ENCODE measurements around the gene RAB6B.
"Not testable (repeated sequence)": the region's sequence is repeated elsewhere in the genome, so short reads cannot be mapped to it uniquely, and the experiment has no call there.

The RAB6B gene

GRCh38 chr3:133799794-133800585 lies 95.7 kb downstream of the RAB6B start:
- DNase-seq: no peak

GRCh38 chr3:133797396-133798105 lies 98.1 kb downstream of the RAB6B start:
- no peak for DNase-seq

- no peak for DNase-seq
Measured at GRCh38 chr3:133792171-133792763, 103.4 kb downstream of the RAB6B start.

DNA sequence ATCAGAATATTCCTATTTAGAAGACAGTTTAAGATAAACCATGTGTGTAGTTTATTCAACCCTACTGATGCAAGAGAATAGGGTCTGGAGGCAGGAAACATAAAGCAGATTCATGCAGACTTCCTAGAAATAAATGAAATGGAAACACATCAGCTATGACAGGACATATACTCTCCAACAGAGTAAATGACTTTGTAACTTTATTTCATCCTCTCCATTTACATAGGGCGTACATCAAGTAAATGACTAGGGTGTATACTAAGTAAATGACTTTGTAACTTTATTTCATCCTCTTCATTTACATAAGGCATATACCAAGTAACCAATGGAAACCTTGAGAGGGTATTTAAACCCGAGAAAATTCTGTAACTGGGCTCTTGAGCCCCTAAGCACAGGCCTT lies 107.7 kb downstream of the RAB6B start:
- no peak for DNase-seq

DNA sequence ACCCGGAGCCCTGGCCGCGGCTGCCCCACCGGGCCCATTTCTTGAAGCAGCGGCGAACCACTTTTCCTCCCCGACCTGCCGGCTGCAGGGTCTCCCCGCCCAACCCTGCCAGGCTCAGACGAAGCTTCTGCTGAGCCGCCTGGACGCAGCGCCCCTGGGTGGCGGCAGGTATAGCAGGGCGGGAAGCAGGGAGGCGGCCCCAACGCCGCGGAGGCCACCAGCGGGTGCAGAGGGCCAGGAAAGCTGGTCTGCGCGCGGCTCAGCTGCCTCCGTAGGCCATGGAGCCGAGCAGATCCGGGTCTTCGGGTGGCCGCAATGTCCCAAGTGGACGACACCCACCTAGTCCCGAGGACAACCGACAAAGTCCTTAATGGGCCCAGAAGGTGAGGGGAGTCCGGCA lies 111.9 kb downstream of the RAB6B start:
- no peak for DNase-seq

DNA sequence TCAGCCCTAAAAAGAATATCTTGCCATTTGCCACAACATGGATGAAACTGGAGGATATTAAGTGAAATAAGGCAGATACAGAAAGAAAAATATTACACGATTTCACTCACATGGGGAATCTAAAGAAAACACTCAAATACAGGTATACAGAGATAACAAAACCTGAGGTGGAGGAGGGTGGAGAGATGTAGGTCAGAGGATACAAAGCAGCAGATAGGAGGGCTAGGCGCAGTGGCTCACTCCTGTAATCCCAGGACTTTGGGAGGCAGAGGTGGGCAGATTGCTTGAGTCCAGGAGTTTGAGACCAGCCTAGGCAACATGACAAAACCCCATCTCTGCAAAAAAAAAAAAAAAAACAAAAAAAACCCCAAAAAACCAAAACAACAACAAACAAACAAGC lies 113.2 kb downstream of the RAB6B start:
- no peak for DNase-seq

DNA sequence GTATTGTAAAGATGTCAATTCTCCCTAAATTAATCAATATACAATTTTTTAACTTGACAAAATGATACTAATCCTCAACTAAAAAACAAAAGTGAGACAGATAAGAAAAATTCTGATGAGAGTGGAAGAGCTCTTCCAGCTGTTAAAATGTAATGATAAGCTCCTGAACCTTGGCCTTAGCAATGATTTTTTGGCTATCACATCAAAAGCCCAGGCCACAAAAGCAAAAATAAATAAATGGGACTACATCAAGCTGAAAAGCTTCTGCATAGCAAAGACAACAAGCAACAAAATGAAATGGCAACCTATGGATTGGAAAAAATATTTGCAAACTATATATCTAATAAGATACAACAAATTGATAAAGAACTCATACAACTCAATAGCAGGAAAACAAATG lies 114.1 kb downstream of the RAB6B start:
- DNase-seq: no peak

- not testable (repeated sequence) for DNase-seq
Measured at GRCh38 chr3:133780756-133781155, 114.9 kb downstream of the RAB6B start.

- DNase-seq: no peak
Measured at GRCh38 chr3:133779626-133780203, 116.0 kb downstream of the RAB6B start.

GRCh38 chr3:133777807-133778568 lies 117.7 kb downstream of the RAB6B start:
- no peak for DNase-seq

DNA sequence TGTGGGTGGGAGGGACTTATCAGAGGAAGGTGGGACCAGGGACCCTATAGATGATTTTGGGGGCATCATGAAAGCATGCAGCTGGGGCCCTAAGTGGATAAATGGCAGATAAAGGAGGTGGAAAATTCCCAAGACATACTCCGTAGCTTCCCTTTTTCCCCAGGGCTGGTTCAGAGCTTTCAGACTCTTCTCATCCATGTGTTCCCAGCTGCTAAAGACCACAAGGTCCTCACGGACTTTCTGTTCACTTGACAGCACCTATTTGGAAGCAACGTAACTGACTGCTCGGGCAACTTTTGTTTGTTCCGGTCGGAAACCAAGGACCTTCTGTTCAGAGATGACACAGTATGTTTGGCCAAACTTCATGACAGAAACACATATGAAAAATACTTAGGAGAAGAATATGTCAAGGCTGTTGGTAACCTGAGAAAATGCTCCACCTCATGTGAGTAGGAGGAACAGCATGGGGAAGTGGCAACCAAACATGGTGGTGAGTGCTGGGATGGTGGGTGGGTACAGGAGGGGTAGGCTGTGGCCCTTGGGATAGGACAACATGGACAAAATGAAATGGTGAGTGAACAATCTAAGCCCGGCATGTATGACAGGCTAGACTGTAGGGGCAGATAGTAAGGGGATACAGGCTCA lies 118.8 kb downstream of the RAB6B start:
- no peak for DNase-seq

GRCh38 chr3:133775835-133776234 lies 119.8 kb downstream of the RAB6B start:
- no peak for DNase-seq

- DNase-seq: no peak
Measured at GRCh38 chr3:133775309-133775708, 120.4 kb downstream of the RAB6B start.

All from cerebellar nuclear complex (tissue), 1 donor.